Stimulated activated CD4-positive, alpha-beta T cell treated with anti-CD3 and anti-CD28 coated beads, Interleukin-12 subunit alpha, Interleukin-12 subunit beta, amount 100 ng/mL, for 24 hours (primary cell): ENCODE measurements around the gene DYRK3.

Experiments used
- DNase-seq, 2 experiments: peaks; one replicate each; pipeline ENCODE4 v3.0.0-alpha.2; 2020; ENCODE audit warnings: low read depth in 2 of 2

DYRK3 gene

DNA sequence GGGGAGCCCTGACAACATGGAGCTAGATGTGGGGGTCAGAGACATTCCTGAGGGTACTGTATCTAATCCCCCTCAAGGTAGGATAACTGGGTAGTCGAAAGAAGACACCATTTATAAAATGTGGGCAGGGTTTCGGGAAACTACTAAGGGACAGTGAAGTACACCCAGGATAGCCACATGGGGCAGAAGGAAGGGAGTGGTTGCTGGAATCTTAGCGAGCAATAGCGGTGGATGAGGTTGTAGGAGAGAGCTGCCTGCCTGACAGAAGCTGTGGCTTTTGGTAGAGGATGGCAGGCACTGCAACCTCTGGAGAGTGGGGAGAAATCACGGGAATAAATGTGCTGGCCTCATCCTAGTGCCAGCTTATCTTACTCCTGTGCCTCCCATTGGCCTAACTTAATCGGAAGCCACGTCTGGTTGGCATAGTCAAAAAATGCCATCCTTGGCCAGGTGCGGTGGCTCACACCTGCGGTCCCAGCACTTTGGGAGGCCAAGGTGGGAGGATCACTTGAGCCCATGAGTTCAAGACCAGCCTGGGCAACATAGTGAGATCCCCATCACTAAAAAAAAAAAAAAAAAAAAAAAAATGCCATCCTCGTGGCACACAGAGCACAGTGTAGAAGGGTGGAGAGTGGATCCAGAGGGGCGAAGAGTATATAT, 26.0 kb downstream of the DYRK3 start:
- DNase-seq: no peak

DNA sequence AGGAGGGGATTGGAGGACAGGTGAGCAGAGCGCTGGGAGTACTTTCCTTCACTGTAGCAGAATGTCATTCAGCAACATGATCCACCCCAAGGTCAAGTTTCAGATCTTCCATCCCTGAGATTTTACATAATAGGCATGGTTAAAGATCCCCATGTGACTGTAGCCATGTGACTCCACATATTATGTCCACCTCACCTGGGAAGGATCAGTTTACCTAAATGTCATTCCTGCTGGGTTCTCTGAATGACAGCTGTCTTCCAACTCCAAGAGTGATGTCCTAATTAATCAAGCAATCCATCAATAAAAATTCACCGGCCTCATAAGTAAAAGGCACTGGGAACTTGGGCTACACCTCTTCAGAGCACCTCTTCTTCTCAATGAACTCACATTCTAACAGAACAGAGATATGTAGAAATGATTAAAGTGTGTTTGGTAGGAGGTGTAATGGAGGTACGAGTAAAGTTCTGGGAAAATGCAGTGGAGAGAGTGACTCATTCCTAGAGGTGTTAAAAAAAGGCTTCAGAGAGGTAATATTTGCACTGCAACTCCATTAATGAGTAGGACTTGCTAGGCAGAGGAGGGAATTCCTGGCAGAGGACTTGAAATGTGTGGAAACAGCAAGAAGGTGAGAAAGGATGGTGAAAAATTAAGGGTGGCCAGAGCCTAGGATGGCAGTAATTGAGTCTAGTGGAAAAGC, 27.2 kb downstream of the DYRK3 start:
- DNase-seq: no peak

DNA sequence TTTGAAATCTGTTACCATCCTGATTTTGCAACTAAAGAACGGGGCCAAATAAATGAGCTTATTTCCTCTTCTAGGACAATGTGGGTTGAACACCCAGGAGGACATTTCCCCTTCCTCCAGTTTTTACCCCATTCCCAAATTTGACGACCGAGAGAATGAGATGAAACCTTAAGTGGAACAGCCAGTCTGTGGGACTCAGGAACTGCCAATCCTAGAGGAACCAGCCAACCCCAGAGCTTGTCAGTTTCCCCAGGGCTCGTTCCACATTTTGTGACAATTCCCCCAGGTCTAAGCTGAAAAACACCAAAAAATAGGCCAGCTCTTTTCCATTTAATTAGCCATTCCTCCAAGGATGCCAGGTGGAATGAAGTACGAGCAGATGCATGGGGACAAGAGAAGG, 28.0 kb downstream of the DYRK3 start:
- no peak for DNase-seq

DNA sequence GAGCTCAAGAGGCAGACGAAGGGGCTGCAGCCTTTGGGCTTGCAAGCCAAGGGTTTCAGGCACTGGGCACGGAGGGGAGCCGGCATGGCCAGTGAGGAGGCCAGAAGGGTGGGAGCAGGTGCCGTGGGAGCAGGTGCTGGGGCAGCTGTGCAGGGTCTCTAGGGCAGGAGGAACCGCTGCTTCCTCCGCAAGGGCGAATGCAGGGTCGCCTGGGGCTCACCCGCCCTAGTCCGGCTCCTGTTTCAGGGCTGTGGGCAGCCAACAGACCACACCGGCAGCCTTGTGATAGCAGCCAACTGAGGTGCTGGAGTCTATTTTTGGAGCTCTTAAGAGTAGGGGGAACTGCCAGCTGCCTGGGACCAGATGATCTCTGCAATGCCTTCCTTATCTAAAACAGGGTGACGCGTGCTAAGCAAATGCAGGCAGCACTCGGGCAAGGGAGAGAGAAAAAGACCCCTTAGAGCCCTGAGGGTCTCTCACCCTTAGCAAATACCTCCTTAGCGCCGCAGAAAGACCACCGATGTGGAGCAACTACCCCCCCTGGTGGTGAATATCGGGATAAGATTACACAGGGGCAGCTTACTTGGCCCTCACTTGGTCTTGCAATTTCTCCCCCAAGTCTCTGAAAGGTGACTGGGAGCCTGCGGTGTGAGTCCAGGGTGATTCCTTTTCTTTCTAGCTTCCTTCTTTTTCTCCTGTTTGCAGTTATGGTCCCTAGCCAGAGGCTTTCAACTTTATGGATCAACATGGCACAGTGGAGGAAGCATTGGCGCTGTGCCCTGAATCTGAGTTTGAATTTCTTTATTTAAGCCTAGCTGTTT, 28.7 kb downstream of the DYRK3 start:
- DNase-seq: peak; percentile 44 to 61

DNA sequence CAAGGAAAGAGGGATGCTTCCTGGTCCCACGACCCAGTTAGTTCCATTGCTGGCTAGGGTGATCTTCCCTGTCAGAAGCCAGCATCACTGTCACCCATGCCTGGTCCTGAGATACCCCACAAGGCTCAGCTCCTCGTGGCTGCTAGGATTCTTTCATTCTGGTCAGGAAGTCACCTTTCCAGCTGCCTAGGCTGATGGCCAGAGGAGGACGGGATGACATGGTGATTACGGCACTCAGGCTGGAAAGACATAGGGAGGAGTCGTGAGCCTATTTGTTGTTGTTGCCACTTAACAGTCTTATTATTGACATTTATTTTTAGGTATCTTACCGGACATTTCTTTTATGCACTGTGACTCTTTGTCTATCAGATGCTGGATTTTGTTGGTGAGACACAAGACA, 29.4 kb downstream of the DYRK3 start:
- DNase-seq: no peak

DNA sequence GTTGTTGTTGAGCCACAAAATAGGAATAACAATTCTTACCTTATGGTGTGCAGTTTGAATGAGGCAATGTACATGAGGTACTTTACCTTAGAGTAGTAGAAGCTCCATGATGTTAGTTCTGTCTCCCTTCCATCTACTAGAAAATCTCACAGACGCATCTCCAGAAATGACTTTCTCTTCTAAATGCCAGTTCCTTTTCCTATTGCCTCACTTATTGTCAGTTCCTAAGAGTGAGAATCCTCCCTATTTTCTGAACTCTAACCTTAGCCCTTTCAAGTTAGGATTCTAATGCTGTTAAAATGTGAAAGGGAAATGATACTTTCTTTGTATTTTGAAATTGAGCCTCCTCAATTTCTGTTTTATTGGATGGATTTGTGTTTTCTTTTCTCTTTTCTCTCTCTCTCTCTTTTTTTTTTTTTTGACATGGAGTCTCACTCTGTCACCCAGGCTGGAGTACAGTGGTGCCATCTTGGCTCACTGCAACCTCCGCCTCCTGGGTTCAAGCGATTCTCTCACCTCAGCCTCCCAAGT, 30.8 kb downstream of the DYRK3 start:
- DNase-seq: no peak

DNA sequence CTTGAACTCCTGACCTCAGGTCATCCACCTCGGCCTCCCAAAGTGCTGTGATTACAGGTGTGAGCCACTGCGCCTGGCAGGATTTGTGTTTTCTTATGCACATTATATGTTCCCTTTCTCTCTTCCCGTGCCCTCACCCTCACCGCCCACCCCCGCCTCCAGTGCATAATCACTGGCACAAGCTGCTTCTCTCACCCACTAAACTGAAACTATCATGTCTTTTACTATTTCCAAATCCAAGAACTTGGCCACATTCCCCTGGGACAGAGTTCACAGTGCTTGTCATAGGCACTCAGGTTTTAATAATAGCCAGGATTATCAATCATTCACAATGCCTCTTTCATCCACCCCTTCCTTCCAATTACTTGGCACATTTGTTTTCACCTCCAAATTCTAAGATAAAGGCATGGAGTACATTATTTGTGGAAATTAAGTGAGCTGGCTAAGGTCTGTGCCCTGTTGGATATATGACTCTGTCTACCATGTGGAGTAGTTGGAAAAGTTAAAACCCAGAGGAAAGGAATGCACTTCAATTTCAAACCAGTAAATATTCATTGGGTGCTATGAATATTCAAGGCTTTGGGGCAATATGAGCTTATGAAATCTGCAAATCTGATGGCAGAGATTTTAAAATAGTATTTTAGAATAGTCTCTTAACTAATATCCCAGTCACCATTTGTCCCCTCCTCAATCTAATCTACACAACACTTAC, 31.8 kb downstream of the DYRK3 start:
- DNase-seq: no peak

DNA sequence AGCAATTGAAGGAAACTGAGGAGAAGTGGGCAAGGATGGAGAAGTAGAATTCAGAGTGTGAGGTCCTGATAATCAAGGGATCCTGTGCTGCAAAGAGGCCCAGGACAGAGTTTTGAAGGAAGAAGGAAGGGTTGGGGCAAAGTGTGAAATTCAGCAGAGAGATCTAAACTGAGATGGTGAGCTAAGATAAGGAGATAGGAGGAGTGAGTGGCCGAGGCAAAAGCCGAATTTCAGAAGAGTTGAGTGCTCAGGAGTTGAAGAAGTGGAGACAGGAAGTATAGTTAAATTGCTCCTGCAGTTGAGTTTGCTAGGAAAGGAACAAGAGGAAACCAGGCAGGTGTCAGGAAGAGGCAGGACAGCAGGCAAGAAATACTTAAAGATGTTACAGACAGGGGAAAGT, 33.0 kb downstream of the DYRK3 start:
- DNase-seq: no peak

DNA sequence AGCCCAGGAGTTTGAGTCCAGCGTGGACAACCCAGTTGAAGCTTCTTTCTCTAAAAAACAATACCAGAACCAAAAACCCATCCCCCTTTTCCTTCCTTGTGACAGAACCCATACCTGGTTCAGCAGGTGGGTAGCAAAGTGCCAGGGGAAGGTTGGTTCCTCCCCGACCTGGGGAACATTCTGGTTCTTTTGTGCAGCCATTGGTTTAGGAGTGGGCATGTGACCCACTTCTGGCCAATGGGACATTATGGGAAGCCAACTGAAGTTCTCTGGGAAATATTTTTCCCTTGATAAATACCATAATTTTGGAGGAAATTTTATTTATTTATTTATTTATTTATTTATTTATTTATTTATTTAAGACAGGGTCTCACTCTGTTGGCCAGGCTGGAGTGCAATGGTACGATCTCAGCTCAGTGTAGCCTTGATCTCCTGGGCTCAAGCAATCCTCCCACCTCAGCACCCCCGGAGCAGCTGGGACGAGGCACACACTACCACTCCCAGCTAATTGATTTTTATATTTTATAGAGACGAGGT, 33.6 kb downstream of the DYRK3 start:
- no peak for DNase-seq

DNA sequence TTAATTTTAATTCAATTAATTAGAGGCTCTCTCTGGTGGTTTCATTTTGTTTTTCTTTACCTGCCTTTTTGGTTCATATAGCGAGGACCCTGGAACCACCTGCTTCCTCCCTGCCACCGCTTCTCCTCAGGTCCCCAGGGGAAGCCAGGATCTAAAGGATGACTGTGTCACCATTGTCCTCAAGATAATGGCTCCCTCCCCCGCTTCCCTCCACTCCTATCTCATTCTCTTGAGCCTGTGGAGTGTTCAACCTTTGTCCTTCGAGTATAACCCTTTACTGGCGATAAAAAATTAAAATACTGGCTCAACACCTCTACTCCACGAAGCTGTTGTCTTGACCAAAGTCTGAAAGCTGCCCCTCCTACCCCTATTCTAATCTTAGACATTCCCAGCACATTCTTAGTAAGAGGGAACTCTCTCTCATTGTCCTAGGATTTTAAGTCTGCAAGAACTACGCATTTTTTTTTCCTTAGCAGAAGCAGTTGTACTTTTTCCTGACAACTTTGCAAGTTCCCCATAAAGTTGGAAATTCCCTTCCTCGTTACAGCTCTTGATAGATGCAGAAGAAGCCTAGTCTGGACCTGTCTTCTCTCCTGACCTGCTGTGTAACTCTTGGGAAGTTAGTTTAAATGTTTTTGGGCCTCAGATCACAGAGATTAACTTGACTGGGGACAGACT, 36.8 kb downstream of the DYRK3 start:
- no peak for DNase-seq

DNA sequence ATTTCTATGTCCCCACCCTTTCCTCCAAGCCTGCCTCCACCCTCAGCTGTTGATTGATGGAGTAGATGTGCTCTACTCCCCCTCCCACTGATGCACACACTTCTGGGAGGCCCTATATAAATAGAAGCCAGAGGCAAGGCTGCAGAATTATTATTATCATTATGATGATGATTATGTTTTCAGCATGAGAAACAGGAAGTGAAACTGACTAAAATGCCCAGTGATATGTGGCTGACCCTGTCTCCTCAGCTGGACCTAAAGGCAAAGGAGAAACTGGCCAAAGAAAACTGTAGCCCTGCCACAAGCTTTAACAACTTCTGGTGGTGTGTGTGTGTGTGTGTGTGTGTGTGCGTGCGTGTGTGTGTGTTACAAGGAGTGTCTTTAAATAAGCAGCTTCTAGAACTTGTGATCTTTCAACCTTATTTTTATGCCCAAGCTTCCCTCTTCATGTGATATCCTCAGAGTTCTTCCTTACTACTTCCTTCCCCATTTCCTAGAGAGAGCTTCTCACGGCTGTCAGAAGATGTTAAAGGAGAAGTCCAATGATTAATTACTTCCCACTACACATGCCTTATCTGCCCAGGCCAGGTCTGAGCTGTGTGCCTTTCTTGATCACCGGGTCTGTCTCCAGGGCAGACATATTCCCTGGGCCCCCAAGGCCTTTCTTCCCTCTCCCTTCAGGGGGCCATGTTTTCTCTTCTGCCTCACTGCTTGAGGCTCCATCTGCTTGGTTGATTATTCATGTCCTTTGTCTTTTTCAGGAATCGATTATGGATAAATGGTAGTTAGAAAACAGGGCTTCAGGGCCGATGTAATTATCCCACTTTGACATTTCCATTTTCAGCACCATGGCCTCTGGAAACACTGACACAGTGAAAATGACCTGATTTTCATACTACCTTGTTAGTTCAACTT, 37.8 kb downstream of the DYRK3 start:
- DNase-seq: no peak

DNA sequence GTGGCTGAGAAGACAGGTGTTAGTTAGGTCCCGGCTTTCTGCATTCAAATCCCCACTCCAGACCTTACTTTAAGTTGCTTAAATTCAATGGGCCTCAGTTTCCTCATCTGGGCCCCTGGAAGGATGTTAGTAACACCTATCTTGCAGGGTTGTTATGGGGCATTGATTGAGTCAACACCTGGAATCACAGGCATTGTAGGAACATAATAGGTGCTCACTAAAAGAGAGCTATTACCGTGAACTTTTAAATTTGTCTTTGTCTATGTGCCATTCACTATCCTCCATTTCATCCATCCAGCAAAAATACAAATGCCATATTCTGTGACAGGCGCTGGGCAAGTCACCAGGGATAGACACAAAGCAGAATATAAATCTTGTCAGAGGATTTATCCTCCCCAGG, 38.9 kb downstream of the DYRK3 start:
- DNase-seq: no peak

DNA sequence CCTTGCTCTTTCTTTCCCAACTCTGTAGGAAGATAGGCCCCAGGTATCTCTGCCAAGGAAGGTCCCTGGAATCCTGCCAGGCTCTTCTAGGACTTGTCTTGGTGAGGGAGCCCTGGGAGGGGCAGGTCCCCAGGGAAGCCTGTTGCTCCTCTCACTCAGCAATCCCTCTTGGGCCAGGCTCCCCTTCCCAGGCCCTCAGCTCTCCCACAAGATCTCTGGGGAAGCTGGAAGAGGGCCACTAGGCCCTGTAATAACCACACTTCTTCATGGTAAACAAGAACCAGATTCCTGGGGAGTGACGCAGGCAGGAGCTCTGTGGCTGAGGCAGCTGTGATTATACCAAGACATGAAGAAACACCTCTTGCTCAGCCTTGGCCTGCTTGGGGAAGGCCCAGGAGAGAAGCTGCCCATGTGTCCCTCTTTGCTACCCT, 39.4 kb downstream of the DYRK3 start:
- no peak for DNase-seq

DNA sequence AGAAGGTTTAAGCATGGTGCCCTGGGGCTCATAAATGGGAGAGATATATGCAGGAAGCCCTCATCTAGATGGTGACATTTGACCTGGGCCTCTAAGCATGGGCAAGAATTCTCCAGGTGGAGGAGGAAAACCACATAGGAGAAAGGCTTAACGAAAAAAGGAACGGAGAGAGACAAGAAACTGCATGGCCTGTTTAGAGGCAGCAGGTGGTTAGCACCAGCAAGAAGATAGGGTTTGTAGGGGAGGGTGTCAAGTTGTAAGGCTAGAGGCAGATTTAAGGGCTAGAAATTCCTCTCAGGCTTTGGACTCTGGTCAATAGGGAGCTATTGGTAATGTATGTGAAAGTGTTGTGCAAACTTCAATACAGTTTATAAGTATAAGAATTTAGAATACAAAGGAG, 41.2 kb downstream of the DYRK3 start:
- DNase-seq: no peak

DNA sequence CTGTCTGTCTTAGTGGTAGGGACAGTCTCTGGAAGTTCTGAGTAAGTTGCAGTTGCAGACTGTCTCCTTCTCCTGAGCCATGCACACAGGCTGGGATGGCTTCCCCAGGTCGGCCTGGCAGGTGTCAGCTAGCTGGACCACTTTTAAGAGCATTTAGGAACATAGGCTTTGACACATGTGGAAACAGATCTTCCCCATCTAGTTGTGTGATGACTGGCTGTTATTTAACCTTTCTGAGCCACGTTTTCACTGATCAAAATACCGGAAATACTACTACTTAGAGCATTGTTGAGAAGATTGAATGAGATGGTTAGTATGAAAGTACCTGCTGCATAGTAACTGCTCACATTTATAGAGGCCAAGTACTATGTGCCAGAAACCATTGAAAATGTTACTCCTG, 43.2 kb downstream of the DYRK3 start:
- no peak for DNase-seq

DNA sequence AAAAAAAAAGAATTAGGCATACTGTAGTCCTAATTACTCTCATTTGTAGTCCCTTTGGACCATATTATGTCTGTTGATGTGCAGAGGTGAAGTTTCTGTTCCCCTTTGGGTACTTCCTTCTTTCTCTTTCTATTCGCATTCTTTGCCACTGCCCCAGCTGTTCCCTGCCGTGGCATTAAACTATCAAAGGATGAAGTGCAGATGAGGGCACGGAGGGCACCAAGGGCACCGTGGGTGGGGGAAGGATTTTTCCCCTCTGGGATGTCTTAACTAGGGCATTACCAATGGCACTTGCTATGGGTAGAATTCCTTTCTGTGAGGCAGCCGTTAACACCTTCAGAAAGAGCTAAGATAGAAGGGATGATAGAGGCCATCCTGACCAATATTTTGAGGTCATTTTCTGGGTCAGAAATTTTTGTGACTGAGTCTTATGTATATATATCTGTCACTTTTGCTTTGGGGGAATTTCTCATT, 44.4 kb downstream of the DYRK3 start:
- no peak for DNase-seq

DNA sequence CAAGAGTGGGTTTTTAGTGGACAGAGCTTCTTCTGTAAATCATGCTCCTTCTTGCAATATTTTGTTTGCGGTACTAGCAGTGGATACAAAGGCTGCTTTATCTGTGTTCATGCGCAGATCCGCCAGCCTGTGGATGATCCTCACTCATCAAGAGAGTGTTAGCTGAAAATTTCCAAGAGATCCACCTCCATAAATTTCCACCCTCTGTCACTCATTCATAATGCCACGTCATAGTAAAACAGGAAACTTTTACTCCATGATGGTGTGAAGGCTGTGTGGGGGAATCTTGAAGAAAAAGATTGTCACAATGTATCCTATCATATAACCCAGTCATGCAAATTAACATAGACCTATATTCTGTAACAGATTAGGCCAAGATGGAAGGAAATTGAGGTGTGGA, 44.9 kb downstream of the DYRK3 start:
- DNase-seq: no peak

DNA sequence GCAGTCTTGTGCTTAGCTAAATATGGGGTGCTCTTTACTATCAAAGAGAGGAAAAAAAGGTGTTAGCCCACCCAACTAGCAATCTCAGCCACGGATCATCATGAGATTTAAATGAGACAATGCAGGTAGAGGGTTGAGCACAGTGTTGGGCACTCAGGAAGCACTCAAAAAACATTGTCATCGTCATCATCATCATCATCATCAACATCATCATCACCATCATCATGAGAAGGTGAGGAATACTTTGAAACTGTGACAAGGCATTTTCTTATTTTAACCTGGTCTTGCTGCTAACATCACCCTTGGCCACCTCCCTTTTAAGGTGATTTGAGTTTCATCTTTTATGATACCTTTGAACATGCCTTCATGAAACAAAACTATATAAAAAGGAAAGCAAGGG, 46.0 kb downstream of the DYRK3 start:
- no peak for DNase-seq

DNA sequence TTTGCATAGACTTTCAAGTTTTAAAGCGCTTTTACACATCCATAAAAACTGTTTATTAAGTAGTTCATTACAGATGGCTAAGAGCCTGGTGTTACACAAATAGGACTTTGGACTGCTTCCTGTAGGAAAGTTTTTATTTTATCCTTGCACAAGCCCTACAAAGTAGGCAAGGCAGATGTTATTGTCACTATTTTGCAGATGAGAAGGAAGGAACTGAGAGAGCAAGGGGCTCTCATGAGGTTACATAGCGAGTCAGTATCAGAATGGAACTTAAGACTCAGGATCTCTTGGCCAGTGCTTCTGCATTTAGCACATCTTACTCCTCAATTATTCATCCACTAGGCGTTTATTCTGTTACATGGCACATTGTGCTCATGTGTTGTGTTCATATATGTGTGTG, 46.8 kb downstream of the DYRK3 start:
- DNase-seq: no peak

DNA sequence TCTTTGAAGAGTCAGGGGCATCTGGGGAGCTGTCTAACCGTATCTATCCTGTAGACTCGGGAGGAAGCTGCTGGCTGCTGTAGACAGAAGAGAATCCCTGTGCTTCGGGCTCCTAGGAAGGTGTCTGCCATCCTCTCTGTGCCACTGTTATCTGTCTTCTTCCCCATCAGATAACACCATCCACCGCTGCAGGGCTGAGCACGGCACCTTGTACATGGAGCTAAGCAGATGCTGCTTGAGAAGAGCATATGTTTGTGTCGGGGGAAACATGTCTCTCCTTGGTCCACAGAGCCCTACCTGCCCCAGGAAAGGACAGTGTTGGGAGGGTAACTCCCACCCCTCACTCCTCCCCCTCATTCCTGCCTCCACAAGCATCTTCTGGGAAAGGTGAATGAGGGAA, 48.0 kb downstream of the DYRK3 start:
- no peak for DNase-seq
